MM.1S (cell line): ENCODE results near the gene SPATA13.

ENCODE experiments used
- EZH2 ChIP-seq: fragments of 300-600 bp; sonication (generic); optimal IDR thresholded peaks from 2 replicates; pipeline ENCODE3; 2017; ENCODE audit warnings: low read depth, mild to moderate bottlenecking, antibody characterized with exemption, low read length, mixed read lengths
- EZH2phosphoT487 ChIP-seq: fragments of 300-600 bp; sonication (generic); IDR thresholded peaks from 2 replicates; pipeline ENCODE4 v1.6.1; 2018; ENCODE audit warnings: antibody characterized with exemption, low read length
- TF ChIP-seq, protein P1 (sequence below): fragments of 300-600 bp; sonication (generic); IDR thresholded peaks from 2 replicates; pipeline ENCODE4 v1.5.1; 2016; ENCODE audit warnings: antibody characterized with exemption, low read length, mixed read lengths

DNA sequence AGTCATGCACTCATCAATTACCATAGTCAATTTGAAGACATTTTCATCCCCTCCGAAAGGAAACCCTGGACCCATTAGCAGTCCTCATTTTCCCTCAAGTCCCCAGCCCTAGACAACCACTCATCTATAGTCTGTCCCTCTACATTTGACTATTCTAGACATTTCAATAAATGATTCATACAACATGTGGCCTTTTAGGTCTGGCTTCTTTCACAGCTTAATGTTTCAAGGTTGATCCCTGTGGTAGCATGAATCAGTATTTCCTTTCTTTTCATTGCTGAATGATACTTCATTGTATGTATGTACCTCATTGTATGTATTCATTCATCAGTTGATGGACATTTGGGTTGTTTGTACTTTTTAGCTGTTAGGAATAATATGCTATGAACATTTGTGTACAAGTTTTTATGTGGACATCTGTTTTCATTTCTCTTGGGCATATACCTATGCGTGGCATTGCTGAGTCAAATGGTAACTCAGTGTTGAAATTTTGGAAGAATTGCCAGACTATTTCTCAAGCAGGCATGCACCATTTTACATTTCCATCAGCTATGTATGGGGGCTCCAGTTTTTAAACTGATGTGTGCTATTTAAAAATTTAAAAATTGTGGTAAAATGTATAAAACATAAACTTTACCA is 18.4 kb downstream of the SPATA13 start:
- TF ChIP-seq, protein P1, sequence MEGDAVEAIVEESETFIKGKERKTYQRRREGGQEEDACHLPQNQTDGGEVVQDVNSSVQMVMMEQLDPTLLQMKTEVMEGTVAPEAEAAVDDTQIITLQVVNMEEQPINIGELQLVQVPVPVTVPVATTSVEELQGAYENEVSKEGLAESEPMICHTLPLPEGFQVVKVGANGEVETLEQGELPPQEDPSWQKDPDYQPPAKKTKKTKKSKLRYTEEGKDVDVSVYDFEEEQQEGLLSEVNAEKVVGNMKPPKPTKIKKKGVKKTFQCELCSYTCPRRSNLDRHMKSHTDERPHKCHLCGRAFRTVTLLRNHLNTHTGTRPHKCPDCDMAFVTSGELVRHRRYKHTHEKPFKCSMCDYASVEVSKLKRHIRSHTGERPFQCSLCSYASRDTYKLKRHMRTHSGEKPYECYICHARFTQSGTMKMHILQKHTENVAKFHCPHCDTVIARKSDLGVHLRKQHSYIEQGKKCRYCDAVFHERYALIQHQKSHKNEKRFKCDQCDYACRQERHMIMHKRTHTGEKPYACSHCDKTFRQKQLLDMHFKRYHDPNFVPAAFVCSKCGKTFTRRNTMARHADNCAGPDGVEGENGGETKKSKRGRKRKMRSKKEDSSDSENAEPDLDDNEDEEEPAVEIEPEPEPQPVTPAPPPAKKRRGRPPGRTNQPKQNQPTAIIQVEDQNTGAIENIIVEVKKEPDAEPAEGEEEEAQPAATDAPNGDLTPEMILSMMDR, result no peak
- TF ChIP-seq EZH2phosphoT487 (no peak), EZH2 (no peak)
